ENCODE data around the gene CASS4.

The CASS4 gene

DNA sequence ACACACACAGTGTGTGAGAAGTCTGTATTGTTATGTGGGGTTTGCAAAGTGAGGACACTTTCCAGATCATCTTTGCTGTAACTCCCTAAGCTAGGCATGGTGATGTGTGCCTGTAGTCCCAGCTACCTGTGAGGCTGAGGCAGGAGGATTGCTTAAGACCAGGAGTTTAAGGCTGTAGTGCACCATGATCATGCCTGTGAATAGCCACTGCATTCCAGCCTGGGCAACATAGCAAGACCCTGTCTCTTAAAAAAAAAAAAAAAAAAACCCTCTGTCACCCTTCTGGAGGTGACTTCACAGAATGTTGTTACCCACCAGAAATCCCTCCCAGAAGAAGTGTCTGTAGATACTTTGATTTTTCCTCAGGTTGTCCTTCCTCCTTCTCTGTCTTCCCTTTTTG lies 14.9 kb downstream of the CASS4 start:
- no peaks in the 10 kb centered on the region for H3K9me3 Mint-ChIP-seq
- ATAC-seq = no peak
- H3K27me3 Mint-ChIP-seq = no peaks in the 10 kb centered on the region
- no peak overlapping the region for H3K4me3 Mint-ChIP-seq
- no peak overlapping the region for H3K27ac Mint-ChIP-seq
- H3K4me1 Mint-ChIP-seq = peaks cover 76% of the 10 kb centered on the region
- no peak for DNase-seq

DNA sequence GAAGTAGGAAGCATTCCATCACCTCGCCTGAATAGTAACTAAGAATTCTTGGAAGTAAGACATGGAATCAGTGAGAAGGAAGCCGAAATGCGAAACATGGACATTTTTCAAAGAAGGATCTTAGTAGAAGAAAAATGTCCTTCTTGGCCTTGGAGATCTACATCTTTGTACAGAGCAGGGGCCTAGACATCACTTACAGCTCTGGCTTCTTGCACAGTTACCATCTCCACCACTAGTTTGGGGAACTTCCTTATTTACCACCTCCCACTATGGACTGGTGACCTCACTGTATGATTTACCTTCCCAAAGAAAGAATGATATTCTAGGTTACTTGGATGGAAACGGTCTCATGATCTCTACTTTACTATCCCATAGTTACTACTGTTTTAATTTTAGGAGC lies 15.7 kb downstream of the CASS4 start:
- Mint-ChIP-seq H3K4me3 (no peak overlapping the region), H3K9me3 (no peaks in the 10 kb centered on the region), H3K4me1 (peaks cover 70% of the 10 kb centered on the region), H3K27ac (peak overlapping the region in 1 of 2 donors; percentile 3), H3K27me3 (no peaks in the 10 kb centered on the region)
- no peak for DNase-seq
- no peak for ATAC-seq

DNA sequence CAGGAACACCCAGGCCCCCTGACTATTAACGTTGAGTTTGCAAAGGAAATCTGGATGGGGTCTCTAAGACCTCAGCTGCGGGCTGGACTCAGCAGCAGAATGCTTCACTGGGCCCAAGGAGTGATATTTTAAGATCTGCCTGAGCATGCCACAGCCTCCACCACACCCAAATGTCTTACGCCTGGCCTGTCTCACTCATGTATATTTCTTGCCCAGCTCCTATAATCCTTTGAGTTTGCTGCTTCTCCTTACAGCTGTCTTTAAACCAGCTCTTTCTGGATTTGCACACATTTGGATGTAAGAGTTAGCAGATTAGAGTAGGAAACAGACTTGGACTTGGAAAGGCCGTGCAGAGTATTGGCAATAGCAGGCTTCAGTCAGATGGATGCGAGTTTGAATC lies 16.4 kb downstream of the CASS4 start:
- Mint-ChIP-seq H3K4me3 (peak overlapping the region in 1 of 2 donors; percentile 77), H3K27me3 (no peaks in the 10 kb centered on the region), H3K27ac (peak overlapping the region in 1 of 2 donors; percentile 3), H3K9me3 (no peaks in the 10 kb centered on the region), H3K4me1 (peaks cover 70% of the 10 kb centered on the region)
- ATAC-seq = no peak
- DNase-seq = no peak

DNA sequence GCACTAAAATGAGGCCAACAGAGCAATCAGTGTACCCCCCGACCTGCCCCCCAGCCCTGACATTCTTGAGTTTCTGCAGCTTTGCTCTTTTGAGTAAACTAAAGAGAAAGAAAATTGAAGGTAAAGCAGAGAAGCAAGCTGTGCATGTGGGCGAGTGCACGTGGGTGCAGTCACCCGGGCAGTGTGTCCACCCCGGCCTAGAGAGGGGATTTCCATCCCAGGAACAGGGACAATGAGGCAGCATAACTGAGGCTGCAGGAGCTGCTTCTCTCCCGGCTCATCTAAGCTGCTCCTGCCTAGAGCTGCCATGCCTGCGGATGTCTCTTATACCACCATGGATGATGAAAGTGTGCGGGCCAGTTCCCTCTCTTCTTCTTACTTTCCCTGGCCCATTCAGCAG lies 16.8 kb downstream of the CASS4 start:
- H3K27ac Mint-ChIP-seq = peak overlapping the region; percentile 93 to 99
- peaks cover 75% of the 10 kb centered on the region for H3K4me1 Mint-ChIP-seq
- no peaks in the 10 kb centered on the region for H3K27me3 Mint-ChIP-seq
- H3K9me3 Mint-ChIP-seq = no peaks in the 10 kb centered on the region
- ATAC-seq (no peak), DNase-seq (no peak)
- H3K4me3 Mint-ChIP-seq = peak overlapping the region; percentile 77 to 88

DNA sequence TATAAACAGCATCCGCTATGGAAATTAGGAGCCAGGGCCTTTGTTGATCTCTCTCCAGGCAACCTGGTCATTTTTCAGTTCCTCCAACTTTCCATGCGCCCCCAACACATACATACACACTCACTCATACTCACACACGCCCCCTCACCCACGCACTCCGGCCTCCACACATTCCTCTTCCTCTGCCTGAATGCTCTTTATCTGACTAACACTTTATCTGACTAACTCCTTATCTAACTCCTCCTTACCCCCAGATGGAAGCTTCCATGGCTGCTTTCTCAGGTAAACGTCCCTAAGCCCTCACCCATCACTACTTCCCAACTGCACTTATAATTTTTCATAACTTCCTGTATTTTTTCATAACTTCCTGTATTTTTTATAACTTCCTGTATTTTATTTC lies 17.4 kb downstream of the CASS4 start:
- DNase-seq (no peak), ATAC-seq (peak; percentile 66)
- Mint-ChIP-seq H3K27me3 (no peaks in the 10 kb centered on the region), H3K4me1 (peaks cover 76% of the 10 kb centered on the region), H3K4me3 (peak overlapping the region; percentile 77 to 88), H3K27ac (peak overlapping the region; percentile 93 to 99), H3K9me3 (no peaks in the 10 kb centered on the region)

DNA sequence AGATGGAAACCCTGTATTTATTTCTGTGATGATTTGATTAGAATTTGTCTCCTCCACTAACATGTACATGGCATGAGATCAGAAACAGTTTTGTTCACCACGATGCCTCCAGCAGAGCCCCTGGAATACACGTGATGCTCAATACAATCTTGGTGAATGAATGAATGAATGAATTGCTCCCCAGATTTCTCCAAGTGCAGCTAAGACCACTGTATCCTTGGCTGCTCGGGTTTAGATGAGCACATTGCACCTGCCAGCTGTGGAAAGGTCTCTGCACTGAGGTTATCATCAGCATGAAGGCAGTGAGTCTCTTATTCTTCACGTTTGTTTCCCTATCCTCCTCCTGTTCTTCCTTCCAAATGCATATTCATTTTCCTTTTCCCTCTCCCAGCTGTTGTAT lies 17.9 kb downstream of the CASS4 start:
- Mint-ChIP-seq H3K4me1 (peaks cover 74% of the 10 kb centered on the region), H3K27me3 (no peaks in the 10 kb centered on the region), H3K27ac (peak overlapping the region; percentile 93 to 99), H3K9me3 (peaks cover 0 to 3% of the 10 kb centered on the region in 2 donors), H3K4me3 (peak overlapping the region; percentile 77 to 88)
- DNase-seq (no peak), ATAC-seq (no peak)

DNA sequence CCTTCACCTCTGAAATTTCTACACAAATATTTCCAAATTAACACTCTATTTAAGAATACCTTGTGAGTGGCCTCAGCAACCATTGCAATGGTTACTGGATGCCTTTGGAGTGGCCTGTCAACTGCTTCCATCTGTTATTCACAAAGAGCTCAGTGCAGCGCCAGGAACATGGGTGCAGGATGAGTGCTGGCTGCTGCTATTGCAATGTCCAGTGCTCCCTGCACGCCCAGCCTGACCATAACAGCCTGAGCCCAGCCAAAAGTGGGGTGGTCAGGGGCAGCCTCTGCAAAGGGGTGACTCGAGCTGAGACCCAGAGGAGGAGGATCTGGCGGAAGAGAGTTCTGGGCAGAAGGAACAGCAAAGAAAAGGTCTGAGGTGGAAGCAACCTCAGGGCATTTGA lies 18.4 kb downstream of the CASS4 start:
- peak overlapping the region; percentile 77 to 88 for H3K4me3 Mint-ChIP-seq
- H3K27me3 Mint-ChIP-seq = no peaks in the 10 kb centered on the region
- DNase-seq (no peak), ATAC-seq (no peak)
- H3K4me1 Mint-ChIP-seq = peaks cover 73% of the 10 kb centered on the region
- peaks cover 0 to 5% of the 10 kb centered on the region in 2 donors for H3K9me3 Mint-ChIP-seq
- H3K27ac Mint-ChIP-seq = peak overlapping the region; percentile 13 to 99

DNA sequence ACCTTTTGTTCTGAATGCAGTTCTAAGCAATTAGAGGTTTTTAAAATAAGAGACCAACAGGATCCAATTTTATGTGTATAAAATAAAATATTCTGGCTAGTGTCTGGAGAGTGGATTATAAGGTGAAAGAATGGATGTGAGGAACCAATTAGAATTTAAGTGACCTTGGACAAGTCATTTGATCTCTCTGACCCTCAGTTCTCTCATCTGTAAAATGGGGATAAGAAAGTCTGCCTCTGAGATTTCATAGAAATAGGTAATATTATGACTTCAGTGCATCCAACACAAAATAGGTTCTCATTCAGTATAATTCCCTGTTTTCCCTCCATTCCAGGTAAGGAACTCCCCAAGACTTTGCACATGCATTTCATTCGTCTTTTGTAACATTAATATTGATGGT lies 18.9 kb downstream of the CASS4 start:
- DNase-seq = no peak
- H3K4me3 Mint-ChIP-seq = no peak overlapping the region
- H3K27me3 Mint-ChIP-seq = no peaks in the 10 kb centered on the region
- peaks cover 72% of the 10 kb centered on the region for H3K4me1 Mint-ChIP-seq
- ATAC-seq = no peak
- H3K9me3 Mint-ChIP-seq = peaks cover 0 to 5% of the 10 kb centered on the region in 2 donors
- no peak overlapping the region for H3K27ac Mint-ChIP-seq

DNA sequence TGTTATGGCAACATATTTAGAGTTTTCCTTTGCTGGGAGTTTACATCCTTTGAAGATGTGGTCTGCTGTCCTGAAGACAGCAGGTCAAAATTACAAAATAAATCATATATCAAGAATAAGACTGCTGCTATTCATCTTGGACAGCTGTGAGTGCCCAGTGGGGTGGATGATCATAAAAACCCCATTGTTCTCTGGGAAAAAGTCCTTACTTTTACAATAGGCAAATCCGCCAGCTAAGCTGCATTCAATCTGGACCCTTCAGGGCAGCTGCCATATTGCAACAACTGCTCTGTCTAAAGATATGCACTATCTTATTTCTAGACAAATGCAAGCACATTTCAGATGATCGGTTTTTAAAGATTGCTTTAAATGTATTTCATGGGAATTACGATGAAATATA lies 19.4 kb downstream of the CASS4 start:
- Mint-ChIP-seq H3K27me3 (no peaks in the 10 kb centered on the region), H3K4me1 (peaks cover 70% of the 10 kb centered on the region), H3K9me3 (peaks cover 0 to 5% of the 10 kb centered on the region in 2 donors), H3K4me3 (no peak overlapping the region), H3K27ac (no peak overlapping the region)
- DNase-seq (no peak), ATAC-seq (no peak)

DNA sequence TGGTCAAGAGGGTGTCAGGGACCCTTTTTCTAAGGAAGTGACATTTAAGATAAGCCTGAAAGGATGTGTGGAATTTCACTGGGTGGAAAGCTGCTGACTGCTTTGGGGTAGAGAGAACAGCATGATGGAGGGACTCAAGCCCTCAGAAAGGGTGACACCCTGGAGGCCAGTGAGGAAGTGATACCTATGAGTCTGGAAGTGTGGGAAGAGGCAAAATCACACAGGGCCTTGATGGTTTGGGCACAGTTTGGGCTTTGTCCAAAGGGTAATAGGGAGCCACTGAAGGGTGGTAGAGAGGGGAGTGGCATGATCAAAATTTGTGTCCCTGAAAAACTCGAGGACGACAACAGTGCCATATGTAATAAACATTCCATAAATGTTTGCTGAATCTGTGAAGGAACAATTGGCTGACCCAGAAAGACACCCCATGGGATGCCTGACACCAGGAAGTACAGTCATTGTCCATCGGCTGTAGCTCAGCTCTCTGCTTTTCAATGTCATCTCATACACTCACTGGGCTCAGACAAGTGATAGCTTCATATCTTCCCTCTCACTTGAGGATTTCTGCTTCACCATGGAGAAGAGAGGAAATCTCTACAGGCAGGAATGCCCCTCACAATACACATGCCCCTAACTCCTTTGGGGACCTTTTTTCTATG lies 21.3 kb downstream of the CASS4 start:
- H3K4me3 Mint-ChIP-seq = peak overlapping the region in 1 of 2 donors; percentile 35
- DNase-seq (no peak), ATAC-seq (no peak)
- peak overlapping the region in 1 of 2 donors; percentile 62 for H3K27ac Mint-ChIP-seq
- H3K4me1 Mint-ChIP-seq = peaks cover 74% of the 10 kb centered on the region
- H3K27me3 Mint-ChIP-seq = no peaks in the 10 kb centered on the region
- H3K9me3 Mint-ChIP-seq = peaks cover 0 to 5% of the 10 kb centered on the region in 2 donors

DNA sequence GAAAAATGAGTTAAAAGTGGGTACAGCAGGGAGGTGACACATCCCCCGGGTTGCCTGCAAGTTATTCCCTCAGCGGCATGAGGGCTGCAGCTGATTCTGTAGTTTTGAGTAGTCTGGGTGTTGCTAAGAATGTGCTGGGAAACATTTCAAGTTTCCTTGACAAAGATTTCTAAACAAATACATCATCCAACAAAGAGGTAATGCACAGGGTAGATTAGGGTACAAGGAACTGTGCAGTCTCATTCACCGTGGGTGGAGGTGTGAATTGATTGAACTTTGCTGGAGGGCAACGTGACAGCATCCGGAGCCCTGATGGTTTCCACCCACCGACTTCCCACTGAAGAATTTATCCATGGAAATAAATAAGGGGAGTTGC lies 21.8 kb downstream of the CASS4 start:
- H3K27me3 Mint-ChIP-seq = no peaks in the 10 kb centered on the region
- H3K9me3 Mint-ChIP-seq = peaks cover 0 to 5% of the 10 kb centered on the region in 2 donors
- no peak for DNase-seq
- H3K4me1 Mint-ChIP-seq = peaks cover 74% of the 10 kb centered on the region
- peak; percentile 71 for ATAC-seq
- H3K27ac Mint-ChIP-seq = peak overlapping the region in 1 of 2 donors; percentile 62
- peak overlapping the region in 1 of 2 donors; percentile 35 for H3K4me3 Mint-ChIP-seq

DNA sequence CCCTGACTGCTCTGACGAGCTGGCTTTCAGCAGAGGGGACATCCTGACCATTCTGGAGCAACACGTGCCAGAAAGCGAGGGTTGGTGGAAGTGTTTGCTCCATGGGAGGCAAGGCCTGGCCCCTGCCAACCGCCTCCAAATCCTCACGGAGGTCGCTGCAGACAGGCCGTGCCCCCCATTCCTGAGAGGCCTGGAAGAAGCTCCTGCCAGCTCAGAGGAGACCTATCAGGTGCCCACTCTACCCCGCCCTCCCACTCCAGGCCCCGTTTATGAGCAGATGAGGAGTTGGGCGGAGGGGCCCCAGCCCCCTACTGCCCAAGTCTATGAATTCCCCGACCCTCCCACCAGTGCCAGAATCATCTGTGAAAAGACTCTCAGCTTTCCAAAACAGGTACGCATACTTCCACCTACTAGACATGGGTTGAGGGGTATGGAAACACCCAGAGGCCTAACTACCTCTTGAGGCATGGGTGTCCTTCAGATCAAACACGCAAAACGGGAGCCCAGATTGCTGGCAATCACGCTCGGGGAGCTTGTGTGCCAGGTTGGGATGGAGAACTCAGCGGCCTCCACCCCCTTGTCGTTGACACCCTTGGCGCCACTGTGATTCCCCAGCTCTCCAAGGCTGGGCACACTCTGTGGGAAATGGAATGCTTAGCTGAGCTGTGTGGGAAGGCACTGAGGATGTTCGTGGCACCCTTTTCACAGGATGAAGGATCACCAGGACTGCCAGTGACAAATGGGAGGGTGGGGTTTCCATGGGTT lies 25.3 kb downstream of the CASS4 start:
- Mint-ChIP-seq H3K9me3 (peaks cover 0 to 5% of the 10 kb centered on the region in 2 donors), H3K4me1 (peaks cover 80% of the 10 kb centered on the region), H3K27me3 (no peaks in the 10 kb centered on the region), H3K4me3 (no peak overlapping the region), H3K27ac (no peak overlapping the region)
- no peak for ATAC-seq
- DNase-seq = no peak

DNA sequence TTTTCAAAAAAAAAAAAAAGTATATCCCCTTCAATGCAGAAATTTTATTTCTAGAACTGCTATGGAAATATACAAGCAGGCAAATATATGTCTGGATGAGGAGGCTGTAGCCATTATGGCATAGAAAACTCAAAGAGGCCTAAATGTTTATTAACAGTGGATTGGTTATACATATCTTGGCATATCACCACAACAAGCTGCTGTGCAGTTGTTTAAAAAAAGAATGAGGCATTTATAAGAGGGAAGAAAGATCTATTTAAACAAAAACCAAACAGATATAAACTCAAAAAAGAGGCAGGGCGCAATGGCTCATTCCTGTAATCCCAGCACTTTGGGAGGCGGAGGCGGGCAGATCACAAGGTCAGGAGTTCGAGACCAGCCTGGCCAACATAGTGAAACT lies 26.2 kb downstream of the CASS4 start:
- no peak for DNase-seq
- Mint-ChIP-seq H3K4me3 (peak overlapping the region; percentile 44 to 71), H3K4me1 (peaks cover 81% of the 10 kb centered on the region), H3K27ac (peak overlapping the region in 1 of 2 donors; percentile 73), H3K9me3 (peaks cover 0 to 5% of the 10 kb centered on the region in 2 donors), H3K27me3 (no peaks in the 10 kb centered on the region)
- ATAC-seq = no peak

DNA sequence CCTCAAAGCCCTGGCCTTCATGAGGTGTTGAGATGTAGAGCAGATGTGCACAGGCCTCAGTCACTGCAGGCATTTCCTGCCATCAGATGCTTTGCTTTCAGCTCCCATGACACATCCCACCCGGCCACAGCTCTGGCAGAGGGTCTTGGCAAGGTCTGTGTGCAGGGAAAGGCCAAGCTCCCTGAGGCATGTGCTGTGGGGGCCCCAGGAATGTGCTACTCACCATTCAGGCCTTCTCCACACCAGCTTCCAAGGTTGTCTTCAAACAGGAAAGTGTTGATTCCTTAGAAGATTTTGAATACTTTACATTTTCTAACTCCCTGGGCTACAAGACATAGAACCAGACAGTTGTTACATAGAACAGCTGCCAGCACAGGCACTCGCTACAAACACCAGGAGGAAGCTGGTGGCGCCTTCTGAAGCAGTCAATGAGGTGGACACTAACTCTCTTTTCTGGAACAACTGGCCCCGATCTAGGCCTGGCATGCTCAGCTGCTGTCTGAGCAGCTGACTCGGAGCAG lies 27.8 kb downstream of the CASS4 start:
- Mint-ChIP-seq H3K9me3 (peaks cover 0 to 3% of the 10 kb centered on the region in 2 donors), H3K4me3 (peak overlapping the region; percentile 72 to 83), H3K4me1 (peaks cover 77% of the 10 kb centered on the region), H3K27me3 (no peaks in the 10 kb centered on the region), H3K27ac (peak overlapping the region; percentile 89 to 98)
- DNase-seq (peak in 1 of 2 donors; percentile 36), ATAC-seq (peak; percentile 39)

DNA sequence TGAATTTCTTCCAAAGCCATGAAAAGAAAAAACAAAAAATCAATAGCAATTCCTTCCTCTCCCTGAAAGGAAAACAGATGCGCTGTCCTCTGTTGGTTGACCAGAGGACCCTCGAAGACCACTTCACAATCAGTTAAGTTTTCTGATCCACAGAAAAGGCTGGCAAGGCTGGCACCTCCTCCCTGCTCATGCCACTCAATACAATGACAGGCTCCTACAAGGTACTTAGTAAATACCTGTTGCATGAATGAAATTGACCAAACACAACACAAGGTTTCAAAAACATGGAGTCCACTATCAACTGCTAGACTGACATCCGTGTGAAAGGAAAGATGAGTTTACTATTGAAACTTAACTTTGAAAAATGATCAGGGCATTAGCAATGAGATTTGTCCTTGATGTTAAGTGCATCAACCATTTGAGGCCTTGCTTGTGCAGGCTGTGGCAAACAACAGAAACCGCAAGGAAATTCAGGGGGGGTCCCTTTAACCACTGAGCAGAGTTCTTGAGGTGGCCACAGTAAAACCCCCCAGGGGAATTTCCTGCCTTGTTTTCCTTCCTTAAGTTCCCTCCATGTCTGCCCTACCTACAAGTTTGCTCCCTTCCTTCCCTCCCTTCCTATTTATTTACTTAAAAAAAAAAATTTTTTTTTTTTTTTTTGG lies 28.4 kb downstream of the CASS4 start:
- H3K4me1 Mint-ChIP-seq = peaks cover 74% of the 10 kb centered on the region
- H3K9me3 Mint-ChIP-seq = no peaks in the 10 kb centered on the region
- peak overlapping the region; percentile 72 to 83 for H3K4me3 Mint-ChIP-seq
- H3K27me3 Mint-ChIP-seq = no peaks in the 10 kb centered on the region
- DNase-seq (peak; percentile 59 to 82), ATAC-seq (peak; percentile 87)
- peak overlapping the region; percentile 89 to 98 for H3K27ac Mint-ChIP-seq
